SIG-M5 treated with dmso at 0.1 percent for 504 hours (cell line): ENCODE data around the gene RYR2.
"Not testable (repeated sequence)": the region's sequence is repeated elsewhere in the genome, so short reads cannot be mapped to it uniquely, and the experiment has no call there.

Experiments
- DNase-seq: peaks from one replicate; lab custom pipeline; 2025; ENCODE audit not compliant: unreplicated experiment; lab: John Stamatoyannopoulos, UW

RYR2 gene

GRCh38 chr1:237244778-237245177 is 202.8 kb downstream of the RYR2 start:
- no peak for DNase-seq

- no peak for DNase-seq
These were observed 205.5 kb downstream of the RYR2 start for GRCh38 chr1:237247442-237247841.

- DNase-seq = no peak
These were observed 207.1 kb downstream of the RYR2 start for GRCh38 chr1:237249120-237249519.

GRCh38 chr1:237250055-237250454 is 208.1 kb downstream of the RYR2 start:
- no peak for DNase-seq

- no peak for DNase-seq
These were observed 213.1 kb downstream of the RYR2 start for GRCh38 chr1:237255071-237255470.

- no peak for DNase-seq
These were observed 216.9 kb downstream of the RYR2 start for GRCh38 chr1:237258871-237259270.

GRCh38 chr1:237261198-237261597 is 219.2 kb downstream of the RYR2 start:
- no peak for DNase-seq

GRCh38 chr1:237267743-237268142 is 225.8 kb downstream of the RYR2 start:
- no peak for DNase-seq

GRCh38 chr1:237269938-237270337 is 228.0 kb downstream of the RYR2 start:
- DNase-seq = no peak

- DNase-seq = no peak
These were observed 228.4 kb downstream of the RYR2 start for GRCh38 chr1:237270353-237270752.

GRCh38 chr1:237277994-237278393 is 236.0 kb downstream of the RYR2 start:
- DNase-seq = not testable (repeated sequence)

GRCh38 chr1:237279629-237280028 is 237.6 kb downstream of the RYR2 start:
- no peak for DNase-seq

- DNase-seq = no peak
These were observed 239.5 kb downstream of the RYR2 start for GRCh38 chr1:237281481-237281880.

GRCh38 chr1:237282208-237282783 is 240.3 kb downstream of the RYR2 start:
- no peak for DNase-seq

GRCh38 chr1:237287876-237288521 is 246.0 kb downstream of the RYR2 start:
- no peak for DNase-seq

- no peak for DNase-seq
These were observed 251.8 kb downstream of the RYR2 start for GRCh38 chr1:237293804-237294203.

GRCh38 chr1:237296861-237297260 is 254.9 kb downstream of the RYR2 start:
- no peak for DNase-seq

GRCh38 chr1:237300642-237301041 is 258.7 kb downstream of the RYR2 start:
- no peak for DNase-seq

- DNase-seq = no peak
These were observed 261.9 kb downstream of the RYR2 start for GRCh38 chr1:237303929-237304328.

- no peak for DNase-seq
These were observed 264.7 kb downstream of the RYR2 start for GRCh38 chr1:237306726-237307125.

- DNase-seq = no peak
These were observed 267.7 kb downstream of the RYR2 start for GRCh38 chr1:237309595-237310118.

GRCh38 chr1:237316352-237316751 is 274.4 kb downstream of the RYR2 start:
- DNase-seq = no peak

- DNase-seq = no peak
These were observed 276.8 kb downstream of the RYR2 start for GRCh38 chr1:237318748-237319147.
